HG02970 (cell line): ENCODE results near the gene ZNF483.
"Not testable (repeated sequence)": the region's sequence is repeated elsewhere in the genome, so short reads cannot be mapped to it uniquely, and the experiment has no call there.

Experiments
- ATAC-seq: cut with Tn5 transposase; IDR thresholded peaks from one replicate; pipeline ENCODE4 v1.9.1; 2021; ENCODE audit warnings: mild to moderate bottlenecking, moderate library complexity, moderate number of reproducible peaks; ENCODE audit not compliant: unreplicated experiment, low FRiP score

Gene ZNF483

GRCh38 chr9:111605041-111605559 is 80.1 kb downstream of the ZNF483 start:
- no peak for ATAC-seq

- no peak for ATAC-seq
Measured at GRCh38 chr9:111610149-111610548, 85.2 kb downstream of the ZNF483 start.

GRCh38 chr9:111610845-111611244 is 85.9 kb downstream of the ZNF483 start:
- no peak for ATAC-seq

- no peak for ATAC-seq
Measured at GRCh38 chr9:111613436-111614040, 88.6 kb downstream of the ZNF483 start.

- no peak for ATAC-seq
Measured at GRCh38 chr9:111615928-111616327, 90.9 kb downstream of the ZNF483 start.

- not testable (repeated sequence) for ATAC-seq
Measured at GRCh38 chr9:111617349-111617748, 92.4 kb downstream of the ZNF483 start.

GRCh38 chr9:111621895-111622480 is 97.0 kb downstream of the ZNF483 start:
- ATAC-seq: no peak

GRCh38 chr9:111622626-111623025 is 97.6 kb downstream of the ZNF483 start:
- no peak for ATAC-seq
